HEK293T (cell line): ENCODE data around the gene ERBB2.

Experiments used
- ARNT ChIP-seq: fragments of 450-650 bp; IDR thresholded peaks from 2 replicates; pipeline ENCODE4 v1.6.1; 2017; ENCODE audit warnings: mild to moderate bottlenecking
- BHLHE40 ChIP-seq: fragments of 450-650 bp; IDR thresholded peaks from 2 replicates; pipeline ENCODE4 v1.6.1; 2016; ENCODE audit warnings: mild to moderate bottlenecking, moderate library complexity, borderline replicate concordance
- ELF4 ChIP-seq: fragments of 450-650 bp; IDR thresholded peaks from 2 replicates; pipeline ENCODE4 v1.6.1; 2017; ENCODE audit warnings: antibody characterized with exemption
- FOXA1 ChIP-seq: fragments of 450-650 bp; IDR thresholded peaks from 2 replicates; pipeline ENCODE4 v1.6.1; 2016; ENCODE audit warnings: mild to moderate bottlenecking
- FOXK2 ChIP-seq: fragments of 450-650 bp; IDR thresholded peaks from 2 replicates; pipeline ENCODE4 v1.6.1; 2016; ENCODE audit warnings: mild to moderate bottlenecking
- FOXM1 ChIP-seq: fragments of 450-650 bp; IDR thresholded peaks from 2 replicates; pipeline ENCODE4 v1.6.1; 2017; ENCODE audit warnings: mild to moderate bottlenecking, borderline replicate concordance
- L3MBTL2 ChIP-seq: fragments of 450-650 bp; conservative IDR thresholded peaks from 2 replicates; pipeline ENCODE4 v1.6.1; 2016; ENCODE audit warnings: mild to moderate bottlenecking
- LEF1 ChIP-seq: fragments of 450-650 bp; IDR thresholded peaks from 2 replicates; pipeline ENCODE4 v1.6.1; 2017; ENCODE audit warnings: mild to moderate bottlenecking, borderline replicate concordance
- NFRKB ChIP-seq: fragments of 450-650 bp; IDR thresholded peaks from 2 replicates; pipeline ENCODE4 v1.6.1; 2016; ENCODE audit warnings: mild to moderate bottlenecking, moderate library complexity
- SP1 ChIP-seq: fragments of 450-650 bp; IDR thresholded peaks from 2 replicates; pipeline ENCODE4 v1.6.1; 2017
- SUZ12 ChIP-seq: fragments of 450-650 bp; IDR thresholded peaks from 2 replicates; pipeline ENCODE4 v1.6.1; 2016; ENCODE audit warnings: mild to moderate bottlenecking
- ZNF384 ChIP-seq: fragments of 450-650 bp; IDR thresholded peaks from 2 replicates; pipeline ENCODE4 v1.6.1; 2016
- TF ChIP-seq, protein P1 (sequence below): fragments of 450-650 bp; IDR thresholded peaks from 2 replicates; pipeline ENCODE4 v1.6.1; 2016

DNA sequence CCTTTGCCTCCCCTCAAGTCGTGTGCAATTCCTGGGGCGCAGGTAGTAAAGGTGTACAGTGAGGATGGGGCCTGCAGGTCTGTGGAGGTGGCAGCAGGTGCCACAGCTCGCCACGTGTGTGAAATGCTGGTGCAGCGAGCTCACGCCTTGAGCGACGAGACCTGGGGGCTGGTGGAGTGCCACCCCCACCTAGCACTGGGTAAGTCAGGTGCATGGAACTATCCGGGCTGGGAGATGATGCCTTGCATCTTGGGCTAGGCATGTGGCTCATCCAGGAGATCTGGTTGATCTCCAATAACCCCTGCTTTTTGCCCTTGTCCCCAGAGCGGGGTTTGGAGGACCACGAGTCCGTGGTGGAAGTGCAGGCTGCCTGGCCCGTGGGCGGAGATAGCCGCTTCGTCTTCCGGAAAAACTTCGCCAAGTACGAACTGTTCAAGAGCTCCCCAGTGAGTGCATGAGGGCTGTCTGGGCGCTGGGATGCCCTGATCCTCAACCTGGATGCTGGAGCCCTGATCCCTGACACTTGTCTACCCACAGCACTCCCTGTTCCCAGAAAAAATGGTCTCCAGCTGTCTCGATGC is 43.1 kb downstream of the ERBB2 start:
- no peak for TF ChIP-seq SUZ12
- TF ChIP-seq NFRKB, result no peak
- TF ChIP-seq FOXM1, result no peak
- TF ChIP-seq SP1, result no peak
- TF ChIP-seq ARNT, result no peak
- TF ChIP-seq FOXA1, result no peak
- no peak for TF ChIP-seq ELF4
- no peak for TF ChIP-seq BHLHE40
- no peak for TF ChIP-seq L3MBTL2
- no peak for TF ChIP-seq FOXK2
- TF ChIP-seq ZNF384, result no peak
- TF ChIP-seq LEF1, result no peak
- TF ChIP-seq, protein P1, sequence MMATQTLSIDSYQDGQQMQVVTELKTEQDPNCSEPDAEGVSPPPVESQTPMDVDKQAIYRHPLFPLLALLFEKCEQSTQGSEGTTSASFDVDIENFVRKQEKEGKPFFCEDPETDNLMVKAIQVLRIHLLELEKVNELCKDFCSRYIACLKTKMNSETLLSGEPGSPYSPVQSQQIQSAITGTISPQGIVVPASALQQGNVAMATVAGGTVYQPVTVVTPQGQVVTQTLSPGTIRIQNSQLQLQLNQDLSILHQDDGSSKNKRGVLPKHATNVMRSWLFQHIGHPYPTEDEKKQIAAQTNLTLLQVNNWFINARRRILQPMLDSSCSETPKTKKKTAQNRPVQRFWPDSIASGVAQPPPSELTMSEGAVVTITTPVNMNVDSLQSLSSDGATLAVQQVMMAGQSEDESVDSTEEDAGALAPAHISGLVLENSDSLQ, result no peak
